Measurements from ENCODE around the gene LONP1.
"Not testable (repeated sequence)": the region's sequence is repeated elsewhere in the genome, so short reads cannot be mapped to it uniquely, and the experiment has no call there.

Gene LONP1

DNA sequence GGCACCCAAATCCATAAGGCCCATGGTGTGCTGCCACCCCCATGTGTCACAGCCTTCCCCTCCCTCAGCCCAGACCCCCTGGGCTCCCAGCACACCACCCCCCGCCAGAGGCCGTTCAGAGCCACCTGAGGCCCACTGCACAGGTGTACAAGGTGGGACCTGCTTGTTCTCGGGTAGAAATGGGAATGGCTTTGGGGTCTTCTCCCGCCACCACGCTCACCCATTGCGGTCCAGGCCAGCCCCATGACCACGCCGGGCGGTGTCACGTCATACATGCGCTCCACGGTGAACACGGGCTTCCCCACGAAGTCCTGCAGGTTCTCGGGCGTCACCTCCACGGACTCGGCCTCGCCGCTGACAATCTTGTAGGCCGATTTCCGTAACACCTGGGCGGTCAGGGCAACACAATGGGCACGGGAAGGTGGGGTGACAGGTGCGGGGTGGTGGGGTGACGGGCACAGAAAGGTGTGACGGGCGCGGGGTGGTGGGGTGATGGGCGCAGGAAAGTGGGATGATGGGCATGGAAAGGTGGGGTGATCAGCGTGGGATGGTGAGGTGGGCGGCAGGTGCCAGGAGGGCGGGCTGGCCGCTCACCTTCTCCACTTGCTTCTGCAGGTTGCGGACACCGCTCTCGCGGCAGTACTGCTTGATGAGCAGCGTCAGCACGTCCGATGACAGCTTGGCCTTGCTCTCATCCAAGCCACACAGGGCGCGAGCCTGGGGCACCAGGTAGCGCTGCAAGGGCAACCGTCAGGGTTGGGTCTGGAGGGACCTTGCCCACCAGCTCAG lies 25.6 kb downstream of the LONP1 start:
- peaks cover 92% of the 10 kb centered on the region for H4K20me1 ChIP-seq
- H3K36me3 ChIP-seq = peaks cover 75% of the 10 kb centered on the region
- H3K9me3 ChIP-seq = no peaks in the 10 kb centered on the region
- no peak overlapping the region for H3K27ac ChIP-seq
- H3K9ac ChIP-seq = no peak overlapping the region
- TF ChIP-seq Cebpa-rat (IDR thresholded peaks at IDR 0.05) = no peak
- no peaks in the 10 kb centered on the region for H3K27me3 ChIP-seq
- no peak overlapping the region for H3K4me2 ChIP-seq
- peaks cover 31% of the 10 kb centered on the region for H3K4me1 ChIP-seq
- no peak overlapping the region for H3K4me3 ChIP-seq

DNA sequence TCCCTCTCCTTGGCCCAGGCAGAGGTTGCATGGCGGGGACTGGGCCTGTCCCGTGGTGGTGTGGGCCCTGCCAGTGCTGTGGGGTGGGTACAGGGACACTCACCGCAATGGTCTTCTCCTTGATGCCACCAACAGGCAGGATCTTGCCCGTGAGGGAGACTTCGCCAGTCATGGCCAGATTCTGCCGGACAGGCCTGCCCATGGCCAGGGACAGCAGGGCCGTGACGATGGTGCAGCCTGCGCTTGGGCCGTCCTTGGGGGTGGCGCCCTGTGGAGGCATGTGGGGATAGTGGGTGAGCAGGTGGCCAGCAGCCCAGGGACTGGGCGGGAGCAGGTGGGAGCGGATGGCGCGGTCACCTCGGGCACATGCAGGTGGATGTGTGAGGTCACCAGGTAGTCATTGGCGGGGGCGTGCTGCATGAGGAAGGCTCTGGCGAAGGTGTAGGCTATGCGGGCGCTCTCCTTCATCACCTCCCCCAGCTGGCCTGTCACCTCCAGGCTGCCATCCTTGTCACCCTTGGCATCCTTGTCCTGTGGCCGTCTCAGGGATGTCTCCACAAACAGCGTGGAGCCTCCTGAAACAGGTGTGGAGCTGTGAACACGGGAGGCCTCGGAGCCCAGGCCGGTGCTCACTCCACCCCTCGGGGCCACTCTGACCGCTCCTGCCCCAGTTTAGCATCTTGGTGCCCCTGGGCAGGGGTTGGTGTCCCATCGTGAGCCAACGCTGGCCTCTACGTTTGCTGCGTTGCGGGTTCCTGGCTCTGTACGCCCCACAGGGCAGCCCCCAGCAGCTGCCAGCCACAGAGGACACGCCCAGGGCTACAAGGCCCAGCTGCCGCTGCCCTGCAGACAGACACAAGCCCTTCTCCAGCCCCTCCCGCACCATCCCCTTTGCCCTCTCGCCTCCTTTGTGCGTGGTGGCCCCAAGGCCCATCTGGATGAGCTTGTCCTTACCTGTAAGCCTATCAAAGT lies 26.5 kb downstream of the LONP1 start:
- peak overlapping the region; percentile 98; the same call in 1 of the 2 replicates for H3K9ac ChIP-seq
- H3K36me3 ChIP-seq = peaks cover 66% of the 10 kb centered on the region
- no peak overlapping the region for H3K4me2 ChIP-seq
- no peak for TF ChIP-seq Cebpa-rat (IDR thresholded peaks at IDR 0.05)
- no peak overlapping the region for H3K27ac ChIP-seq
- H3K27me3 ChIP-seq = no peaks in the 10 kb centered on the region
- H3K9me3 ChIP-seq = no peaks in the 10 kb centered on the region
- no peak overlapping the region for H3K4me3 ChIP-seq
- H4K20me1 ChIP-seq = peaks cover 83% of the 10 kb centered on the region
- peaks cover 22% of the 10 kb centered on the region for H3K4me1 ChIP-seq

DNA sequence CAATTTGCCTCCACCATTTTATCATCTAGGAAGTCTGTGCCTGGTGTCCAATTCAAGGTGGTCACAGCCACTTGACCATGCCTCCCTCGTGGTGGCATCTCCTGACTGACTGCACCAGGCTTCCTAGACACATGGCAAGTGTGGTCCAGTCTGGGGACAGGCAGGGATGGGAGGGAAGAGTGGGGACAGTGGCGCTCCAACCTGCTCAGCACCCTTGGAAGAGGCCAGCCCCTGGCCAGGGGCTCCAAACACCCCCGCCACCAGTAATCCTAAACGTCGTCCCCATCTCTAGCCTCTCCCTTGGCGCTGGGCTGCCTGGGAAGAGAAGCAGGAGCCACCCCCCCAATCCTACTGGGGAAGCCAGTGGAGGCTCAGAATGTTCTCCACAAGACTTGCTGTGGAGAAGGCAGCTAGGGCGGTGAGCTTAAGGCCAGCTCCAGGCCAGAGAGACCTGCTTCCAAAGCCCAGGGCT lies 27.2 kb downstream of the LONP1 start:
- H3K4me1 ChIP-seq = peaks cover 17% of the 10 kb centered on the region
- H3K9me3 ChIP-seq = no peaks in the 10 kb centered on the region
- peak overlapping the region; percentile 89 for H3K4me2 ChIP-seq
- H3K27ac ChIP-seq = no peak overlapping the region
- peaks cover 76% of the 10 kb centered on the region for H4K20me1 ChIP-seq
- H3K27me3 ChIP-seq = no peaks in the 10 kb centered on the region
- H3K4me3 ChIP-seq = no peak overlapping the region
- peak overlapping the region; percentile 98; the same call in 1 of the 2 replicates for H3K9ac ChIP-seq
- TF ChIP-seq Cebpa-rat (IDR thresholded peaks at IDR 0.05) = no peak
- H3K36me3 ChIP-seq = peaks cover 60% of the 10 kb centered on the region

DNA sequence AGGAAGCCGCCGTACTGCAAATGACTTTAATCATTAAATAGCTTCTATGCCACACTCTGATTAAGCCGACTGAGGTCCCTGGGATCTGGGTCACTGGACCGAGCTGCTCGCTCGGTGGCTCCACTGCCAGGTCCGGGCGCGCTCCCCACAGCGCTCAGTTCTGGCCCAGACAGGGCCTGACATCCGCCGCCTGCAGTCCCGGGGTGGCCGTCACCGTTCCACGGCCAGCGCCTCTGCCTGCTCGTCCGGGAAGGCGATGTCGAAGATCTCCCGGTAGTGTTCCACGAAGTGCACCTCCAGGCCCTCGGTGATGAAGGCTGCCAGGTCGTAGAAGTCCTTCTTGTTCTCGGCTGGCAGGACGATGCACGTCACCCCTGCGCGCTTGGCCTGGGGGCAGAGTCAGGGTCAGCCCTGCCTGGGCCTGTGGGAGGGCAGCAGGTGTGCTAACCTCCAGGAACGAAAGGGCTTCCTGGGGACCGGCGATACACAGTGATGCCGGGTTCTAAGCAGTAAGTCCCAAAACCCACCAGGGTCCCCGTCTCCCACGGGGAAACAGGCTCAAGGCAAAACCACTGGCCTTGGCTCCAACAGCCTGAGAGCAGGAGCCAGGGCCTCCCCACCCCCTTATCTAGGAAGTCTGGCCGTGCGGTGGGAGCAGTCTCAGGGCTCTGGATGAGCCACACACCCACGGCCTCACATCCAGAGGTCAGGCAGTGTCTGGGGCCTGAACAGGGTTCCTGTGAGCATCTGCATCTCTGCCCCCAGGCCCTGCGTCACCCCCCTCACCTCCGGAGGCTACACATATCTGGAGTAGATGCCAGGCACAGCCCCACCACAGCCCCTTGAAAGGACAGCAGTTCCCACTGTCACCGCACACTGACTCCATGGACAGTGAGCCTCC lies 27.9 kb downstream of the LONP1 start:
- Histone ChIP-seq H3K27ac (no peak overlapping the region), H3K36me3 (peaks cover 58% of the 10 kb centered on the region), H3K4me1 (peaks cover 23% of the 10 kb centered on the region), H3K9ac (peak overlapping the region; percentile 98), H3K27me3 (no peaks in the 10 kb centered on the region), H3K9me3 (no peaks in the 10 kb centered on the region), H3K4me3 (peak overlapping the region; percentile 97), H3K4me2 (peak overlapping the region; percentile 89), H4K20me1 (peaks cover 69% of the 10 kb centered on the region)
- no peak for TF ChIP-seq Cebpa-rat (IDR thresholded peaks at IDR 0.05)

DNA sequence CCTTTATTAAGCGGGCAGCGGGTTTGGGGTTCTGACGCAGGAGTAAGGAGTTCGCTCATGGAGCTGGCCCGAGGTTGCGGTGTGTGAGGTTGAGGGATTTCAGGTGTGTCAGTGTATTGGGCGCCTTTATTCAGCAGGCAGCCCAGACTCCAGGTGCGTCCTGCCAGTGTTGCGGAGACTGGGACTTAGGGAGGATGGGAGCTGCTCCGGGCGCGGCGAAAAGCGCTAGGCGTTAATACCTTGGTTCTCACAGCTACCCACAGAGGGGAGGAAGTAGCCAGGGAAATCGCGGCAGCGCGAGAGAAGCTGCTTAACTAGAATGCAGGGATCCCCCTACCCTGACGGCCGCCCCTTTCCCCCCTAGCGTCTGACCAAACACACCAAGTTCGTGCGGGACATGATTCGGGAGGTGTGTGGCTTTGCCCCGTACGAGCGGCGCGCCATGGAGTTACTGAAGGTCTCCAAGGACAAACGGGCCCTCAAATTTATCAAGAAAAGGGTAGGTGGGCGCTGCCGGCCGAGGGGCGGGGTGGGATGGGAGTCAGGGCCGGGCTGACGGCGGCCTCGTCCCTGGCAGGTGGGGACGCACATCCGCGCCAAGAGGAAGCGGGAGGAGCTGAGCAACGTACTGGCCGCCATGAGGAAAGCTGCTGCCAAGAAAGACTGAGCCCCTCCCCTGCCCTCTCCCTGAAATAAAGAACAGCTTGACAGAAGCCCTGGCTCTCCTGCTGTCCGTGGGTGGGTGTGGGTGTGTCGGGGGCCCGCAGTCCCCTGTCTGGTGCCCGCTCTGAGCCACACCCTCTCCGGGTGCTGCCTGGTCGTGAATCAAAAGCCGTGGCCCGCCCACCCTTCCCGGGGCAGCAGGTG lies 28.8 kb downstream of the LONP1 start:
- peaks cover 60% of the 10 kb centered on the region for H4K20me1 ChIP-seq
- TF ChIP-seq Cebpa-rat (IDR thresholded peaks at IDR 0.05) = no peak
- H3K36me3 ChIP-seq = peaks cover 49% of the 10 kb centered on the region
- H3K9me3 ChIP-seq = no peaks in the 10 kb centered on the region
- peaks cover 25% of the 10 kb centered on the region for H3K4me1 ChIP-seq
- H3K27me3 ChIP-seq = no peaks in the 10 kb centered on the region
- H3K27ac ChIP-seq = peak overlapping the region; percentile 98
- H3K4me3 ChIP-seq = peak overlapping the region; percentile 97
- H3K4me2 ChIP-seq = peak overlapping the region; percentile 89
- H3K9ac ChIP-seq = peak overlapping the region; percentile 98

DNA sequence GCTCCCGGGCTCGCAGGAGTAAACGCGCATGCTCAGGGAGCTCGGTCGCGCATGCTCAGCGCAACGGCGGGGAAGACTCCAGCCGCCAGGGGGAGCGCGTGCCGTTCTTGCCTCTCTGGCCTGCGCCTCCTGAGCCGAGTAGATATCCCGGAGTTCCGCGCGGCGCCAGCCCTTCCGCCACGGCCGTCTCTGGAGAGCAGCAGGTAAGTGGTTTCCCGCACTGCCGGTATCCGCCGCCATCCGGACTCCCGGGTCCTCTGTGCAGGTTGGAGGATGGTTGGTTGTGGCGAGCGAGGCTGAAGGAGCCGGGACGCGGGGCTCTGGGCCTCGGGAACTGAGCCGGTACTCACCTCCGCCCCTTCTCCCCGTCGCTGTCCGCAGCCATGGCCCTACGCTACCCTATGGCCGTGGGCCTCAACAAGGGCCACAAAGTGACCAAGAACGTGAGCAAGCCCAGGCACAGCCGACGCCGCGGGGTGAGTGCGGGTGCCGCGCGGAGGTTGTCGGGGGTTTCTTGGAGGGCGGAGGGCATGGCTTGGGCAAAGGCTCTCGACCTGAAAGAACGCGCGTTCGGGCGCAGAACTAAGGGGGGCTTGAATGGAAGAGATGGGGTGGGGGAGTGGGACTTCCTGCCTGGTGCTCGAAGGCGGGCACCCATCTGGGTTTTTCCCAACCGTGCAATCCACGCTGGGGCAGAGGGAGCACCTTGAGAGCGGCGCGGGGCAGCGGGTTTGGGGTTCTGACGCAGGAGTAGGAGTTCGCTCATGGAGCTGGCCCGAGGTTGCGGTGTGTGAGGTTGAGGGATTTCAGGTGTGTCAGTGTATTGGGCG lies 29.6 kb downstream of the LONP1 start, which contains the start of gene RPL36:
Gene RPL36, plus strand, starts transcription at position 171 of the 830 bp plus-strand sequence. Its CDS starts 213 bp downstream, at position 384.
- Histone ChIP-seq H3K4me3 (peak within 1 kb of the TSS; percentile 97), H3K4me1 (peaks cover 33% of the 10 kb centered on the region), H4K20me1 (peaks cover 52% of the 10 kb centered on the region), H3K27ac (peak within 1 kb of the TSS; percentile 98), H3K27me3 (no peaks in the 10 kb centered on the region), H3K9ac (peak within 1 kb of the TSS; percentile 98), H3K36me3 (peaks cover 41% of the 10 kb centered on the region), H3K9me3 (no peaks in the 10 kb centered on the region), H3K4me2 (peak within 1 kb of the TSS; percentile 89)
- no peak for TF ChIP-seq Cebpa-rat (IDR thresholded peaks at IDR 0.05)

DNA sequence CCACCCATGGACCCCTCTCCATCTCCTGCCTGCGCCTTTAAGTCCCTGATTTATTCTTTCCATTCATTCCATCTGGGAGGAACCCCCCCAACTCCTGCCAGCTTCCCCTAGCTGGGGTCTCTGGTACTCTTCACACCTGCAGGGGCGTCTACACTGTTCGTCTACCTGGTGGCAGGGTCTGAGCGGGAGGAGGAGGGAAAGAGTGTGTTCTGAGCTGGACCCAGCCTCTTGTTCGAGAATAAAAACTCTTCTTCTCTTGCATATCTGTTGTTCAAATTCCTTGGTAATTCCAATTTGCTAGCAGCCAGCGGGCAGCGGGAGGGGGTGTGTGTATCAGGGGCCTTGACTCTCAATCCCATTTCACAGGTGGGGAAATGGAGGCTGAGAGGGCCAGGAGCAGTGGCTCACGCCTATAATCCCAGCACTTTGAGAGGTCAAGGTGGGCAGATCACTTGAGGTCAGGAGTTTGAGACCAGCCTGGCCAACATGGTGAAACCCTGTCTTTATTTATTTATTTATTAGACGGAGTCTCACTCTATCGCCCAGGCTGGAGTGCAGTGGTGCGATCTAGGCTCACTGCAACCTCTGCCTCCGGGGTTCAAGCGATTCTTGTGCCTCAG lies 31.6 kb downstream of the LONP1 start:
- H3K4me2 ChIP-seq, H3K9ac ChIP-seq, H3K27ac ChIP-seq, H3K9me3 ChIP-seq, H3K27me3 ChIP-seq, H3K4me3 ChIP-seq: not testable (repeated sequence)
- H3K36me3 ChIP-seq = peaks cover 21% of the 10 kb centered on the region
- peaks cover 33% of the 10 kb centered on the region for H3K4me1 ChIP-seq
- peaks cover 32% of the 10 kb centered on the region for H4K20me1 ChIP-seq

Data from BLaER1 (cell line).